B cell (primary cell): Measurements from ENCODE around the gene ARHGAP19. TPM values are rescaled to one million over a fixed set of nuclear protein-coding genes. Genes with fewer than 3 reads are reported as not detected.

ENCODE experiments used
- ATAC-seq: fragments of 200-7000 bp; cut with Tn5 transposase; one replicate; pipeline ENCODE4 v1.10.0; 2021; ENCODE audit warnings: low read depth, mild to moderate bottlenecking, moderate number of reproducible peaks, moderate library complexity
- CTCF ChIA-PET: fragments of 350-600 bp; sonication (Branson Sonifier 250); formaldehyde crosslinking; loops from one replicate; lab custom pipeline; 2021; ENCODE audit warnings: antibody characterized with exemption, inconsistent platforms; lab: Charles Lee
- POLR2A ChIA-PET: fragments of 350-600 bp; sonication (Branson Sonifier 250); formaldehyde crosslinking; loops from one replicate; lab custom pipeline; 2021; ENCODE audit warnings: antibody characterized with exemption; lab: Charles Lee
- DNase-seq: peaks from one replicate; pipeline ENCODE4 v3.0.0; 2013
- H2AFZ ChIP-seq: 2 replicates; pipeline ENCODE4 v1.6.1; 2012; ENCODE audit warnings: mild to moderate bottlenecking, low read depth, low read length; ENCODE audit not compliant: insufficient read depth, poor library complexity, severe bottlenecking
- H3K27ac ChIP-seq, 2 donors: 1 replicate in 1 of 2; 2 replicates in 1 of 2; pipeline ENCODE4 v1.5.1; 2012 to 2013; ENCODE audit warnings: low read length in 2 of 2, mild to moderate bottlenecking in 2 of 2, moderate library complexity in 1 of 2
- H3K27me3 ChIP-seq, 4 experiments: fragments of 200-600 bp in 1 of 4; sonication (generic) in 1 of 4; replicated peaks in 1 of 4; 1 replicate in 2 of 4; 2 replicates in 2 of 4; pipeline versions ENCODE4 v1.6.1 to v1.7.0; 2013 to 2016; ENCODE audit warnings: low read length in 3 of 4, mild to moderate bottlenecking in 2 of 4, mixed read lengths in 1 of 4, moderate library complexity in 1 of 4; ENCODE audit not compliant: insufficient read depth in 4 of 4, control insufficient read depth in 3 of 4; ENCODE audit errors: control extremely low read depth in 1 of 4
- H3K36me3 ChIP-seq, 2 experiments: replicated peaks in 1 of 2; 1 replicate in 1 of 2; 2 replicates in 1 of 2; pipeline versions ENCODE4 v1.6.1 to v1.7.1; 2013; ENCODE audit warnings: low read length in 1 of 2; ENCODE audit not compliant: insufficient read depth in 2 of 2, control insufficient read depth in 1 of 2; ENCODE audit errors: control extremely low read depth in 1 of 2, extremely low read depth in 1 of 2
- H3K4me1 ChIP-seq, 2 donors: fragments of 200-600 bp in 1 of 2; sonication (generic) in 1 of 2; 1 replicate in 1 of 2; 2 replicates in 1 of 2; pipeline versions ENCODE4 v1.5.1 to v1.6.1; 2013 to 2017; ENCODE audit warnings: low read length in 2 of 2; ENCODE audit not compliant: control insufficient read depth in 2 of 2, insufficient read depth in 2 of 2
- H3K4me2 ChIP-seq: replicated peaks from 2 replicates; pipeline ENCODE3; 2012; ENCODE audit warnings: mild to moderate bottlenecking, low read depth, low read length; ENCODE audit not compliant: poor library complexity, severe bottlenecking
- H3K4me3 ChIP-seq, 5 experiments: fragments of 200-600 bp in 1 of 5; sonication (generic) in 1 of 5; 1 replicate in 3 of 5; 2 replicates in 2 of 5; pipeline versions ENCODE4 v1.5.1 to v1.7.0; 2011 to 2016; ENCODE audit warnings: low read length in 4 of 5, mild to moderate bottlenecking in 4 of 5, low read depth in 2 of 5, control low read depth in 1 of 5, moderate library complexity in 1 of 5; ENCODE audit not compliant: insufficient read depth in 1 of 5; ENCODE audit errors: control extremely low read depth in 1 of 5, extremely low read depth in 1 of 5
- H3K79me2 ChIP-seq: fragments of 200-600 bp; sonication (generic); one replicate; pipeline ENCODE4 v1.6.0; 2016; ENCODE audit warnings: low read length; ENCODE audit not compliant: control insufficient read depth, insufficient read depth
- H3K9ac ChIP-seq: fragments of 200-600 bp; sonication (generic); 2 replicates; pipeline ENCODE4 v1.6.1; 2017; ENCODE audit warnings: mild to moderate bottlenecking, low read length, moderate library complexity
- H3K9me3 ChIP-seq, 3 donors: one replicate each; pipeline versions ENCODE4 v1.6.1 to v1.7.1; 2013; ENCODE audit warnings: low read length in 2 of 3; ENCODE audit not compliant: control insufficient read depth in 2 of 3, insufficient read depth in 1 of 3; ENCODE audit errors: control extremely low read depth in 1 of 3
- H4K20me1 ChIP-seq: 2 replicates; pipeline ENCODE4 v1.6.0; 2012; ENCODE audit warnings: mild to moderate bottlenecking, low read length; ENCODE audit not compliant: insufficient read depth, control insufficient read depth, poor library complexity, severe bottlenecking
- H3K27ac Mint-ChIP-seq: one replicate; pipeline ENCODE4 v1.8.0; 2021; ENCODE audit warnings: mixed read lengths
- H3K27me3 Mint-ChIP-seq: one replicate; pipeline ENCODE4 v1.8.0; 2021; ENCODE audit warnings: mixed read lengths
- H3K4me1 Mint-ChIP-seq: one replicate; pipeline ENCODE4 v1.8.0; 2021; ENCODE audit warnings: mixed read lengths
- H3K4me3 Mint-ChIP-seq: one replicate; pipeline ENCODE4 v1.8.0; 2021; ENCODE audit warnings: mixed read lengths
- H3K9me3 Mint-ChIP-seq: one replicate; pipeline ENCODE4 v1.8.0; 2022; ENCODE audit warnings: mixed read lengths; ENCODE audit not compliant: insufficient read depth
- WGBS: methylation state at CpG from one replicate; pipeline ENCODE4 v1.1.5; 2013; ENCODE audit warnings: missing lambda C conversion rate; ENCODE audit not compliant: insufficient coverage; 5-methylcytosine and 5-hydroxymethylcytosine counted together
- intact Hi-C: fragments of 100-400 bp; cut with micrococcal nuclease; formaldehyde crosslinking; loops from one replicate; pipeline ENCODE4 v1.10.0; 2022
- polyA plus RNA-seq: library from polyadenylated mRNA; depleted of rRNA; stranded (reverse); fragments of >200 nt; gene quantifications from 2 replicates; pipeline ENCODE4 v1.2.3, GENCODE V29; 2012
- total RNA-seq, 2 donors: library from RNA; stranded (reverse); fragments of 120-200 nt in 1 of 2; gene quantifications; 1 replicate in 1 of 2; 2 replicates in 1 of 2; pipeline versions ENCODE4 v1.2.3 to v1.2.4, GENCODE V29; 2013 to 2022
- TF ChIP-seq, protein P1 (sequence below): fragments of 200-600 bp; IDR thresholded peaks from one replicate; pipeline ENCODE4 v1.8.0; 2022; ENCODE audit warnings: antibody characterized with exemption, mild to moderate bottlenecking

ARHGAP19 gene
- total and polyA plus RNA-seq, 2 donors (not counting 1 experiment from before 2014, with no cell fraction given) = 6.4 to 22.5 TPM

DNA sequence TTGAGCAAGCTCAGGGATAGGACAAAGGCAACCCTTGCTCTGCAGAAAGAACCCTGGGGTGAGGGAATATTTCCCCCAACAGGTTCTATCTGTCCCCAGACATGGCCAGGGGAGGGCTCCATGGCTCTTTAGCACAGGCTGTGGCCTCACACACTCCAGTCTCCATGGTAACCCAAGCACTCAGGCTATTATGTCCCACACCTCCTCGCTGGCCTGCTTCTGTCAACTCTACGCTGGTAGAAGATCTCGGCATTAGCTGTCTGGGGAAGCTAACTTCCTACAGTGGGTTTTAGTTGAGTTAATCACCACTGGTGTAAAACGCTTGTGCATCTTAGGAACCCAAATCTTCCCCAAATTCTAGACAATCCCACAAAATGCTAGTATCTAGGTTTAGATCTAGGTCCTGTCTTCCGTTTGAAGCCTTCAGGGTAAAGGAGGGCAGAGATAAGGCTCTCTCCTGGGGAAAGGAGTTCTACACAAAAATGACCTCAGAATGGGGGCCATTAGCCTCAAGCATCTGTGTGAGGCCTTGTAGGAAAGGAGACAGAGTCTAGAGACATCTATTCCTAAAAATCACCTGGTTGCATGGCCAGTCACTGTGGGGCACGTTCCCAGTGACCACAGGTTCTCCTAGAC is 70.0 kb downstream of the ARHGAP19 start:
- POLR2A ChIA-PET = no interaction called here

DNA sequence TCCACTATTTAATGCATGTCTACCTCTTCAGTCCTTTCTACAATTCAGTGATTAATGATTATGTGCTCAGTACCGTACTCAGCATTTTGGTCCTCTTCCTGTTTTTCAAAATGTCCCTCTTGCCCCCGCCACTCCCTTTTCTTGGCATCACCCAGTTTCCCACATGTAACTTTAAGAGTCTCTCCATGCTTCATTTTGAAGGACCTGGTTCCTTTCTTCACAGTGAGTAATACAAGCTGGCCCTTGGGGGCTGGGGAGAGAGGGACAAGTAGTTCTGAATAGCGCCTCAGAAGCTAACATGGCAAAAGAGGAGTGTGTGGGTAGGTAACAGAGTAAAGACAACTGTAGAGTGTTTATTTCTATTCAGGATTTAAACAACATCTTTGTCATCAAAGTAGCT is 72.1 kb downstream of the ARHGAP19 start:
- DNase-seq = no peak
- Mint-ChIP-seq H3K4me3 (no peak overlapping the region), H3K27ac (no peak overlapping the region), H3K27me3 (no peaks in the 10 kb centered on the region), H3K4me1 (no peaks in the 10 kb centered on the region), H3K9me3 (no peaks in the 10 kb centered on the region)
- H3K27ac ChIP-seq = no peak overlapping the region
- 90% methylated on average over 3 of the region's 3 CpGs for WGBS
- no peak overlapping the region for H3K9ac ChIP-seq
- no peaks in the 10 kb centered on the region for H3K9me3 ChIP-seq
- ATAC-seq = no peak
- H3K4me2 ChIP-seq = no peak overlapping the region
- H3K79me2 ChIP-seq = no peaks in the 10 kb centered on the region
- ChIA-PET POLR2A (no interaction called here), CTCF (interaction anchor here (0.6 to 3.4 kb wide), 3 partner anchors 10 to 350 kb away, joined by 3 to 22 read pairs (median 6); no protein-coding TSS in a partner anchor)
- peaks cover 0 to 29% of the 10 kb centered on the region in 2 experiments for H3K36me3 ChIP-seq
- no peak overlapping the region for H2AFZ ChIP-seq
- no peaks in the 10 kb centered on the region for H3K27me3 ChIP-seq
- intact Hi-C loops = no loop called here
- H3K4me3 ChIP-seq = no peak overlapping the region
- TF ChIP-seq, protein P1, sequence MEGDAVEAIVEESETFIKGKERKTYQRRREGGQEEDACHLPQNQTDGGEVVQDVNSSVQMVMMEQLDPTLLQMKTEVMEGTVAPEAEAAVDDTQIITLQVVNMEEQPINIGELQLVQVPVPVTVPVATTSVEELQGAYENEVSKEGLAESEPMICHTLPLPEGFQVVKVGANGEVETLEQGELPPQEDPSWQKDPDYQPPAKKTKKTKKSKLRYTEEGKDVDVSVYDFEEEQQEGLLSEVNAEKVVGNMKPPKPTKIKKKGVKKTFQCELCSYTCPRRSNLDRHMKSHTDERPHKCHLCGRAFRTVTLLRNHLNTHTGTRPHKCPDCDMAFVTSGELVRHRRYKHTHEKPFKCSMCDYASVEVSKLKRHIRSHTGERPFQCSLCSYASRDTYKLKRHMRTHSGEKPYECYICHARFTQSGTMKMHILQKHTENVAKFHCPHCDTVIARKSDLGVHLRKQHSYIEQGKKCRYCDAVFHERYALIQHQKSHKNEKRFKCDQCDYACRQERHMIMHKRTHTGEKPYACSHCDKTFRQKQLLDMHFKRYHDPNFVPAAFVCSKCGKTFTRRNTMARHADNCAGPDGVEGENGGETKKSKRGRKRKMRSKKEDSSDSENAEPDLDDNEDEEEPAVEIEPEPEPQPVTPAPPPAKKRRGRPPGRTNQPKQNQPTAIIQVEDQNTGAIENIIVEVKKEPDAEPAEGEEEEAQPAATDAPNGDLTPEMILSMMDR = no peak
- H4K20me1 ChIP-seq = no peaks in the 10 kb centered on the region
- no peaks in the 10 kb centered on the region for H3K4me1 ChIP-seq

More for the DNA sequence above, 70.0 kb downstream of the ARHGAP19 start:
- 97% methylated on average over 5 of the region's 6 CpGs for WGBS
- H3K27me3 ChIP-seq = no peaks in the 10 kb centered on the region
- no peaks in the 10 kb centered on the region for H3K4me1 ChIP-seq
- peaks cover 2 to 34% of the 10 kb centered on the region in 2 experiments for H3K36me3 ChIP-seq
- intact Hi-C loops = no loop called here
- Mint-ChIP-seq H3K9me3 (no peaks in the 10 kb centered on the region), H3K4me3 (no peak overlapping the region), H3K4me1 (no peaks in the 10 kb centered on the region), H3K27me3 (no peaks in the 10 kb centered on the region), H3K27ac (no peak overlapping the region)
- CTCF ChIA-PET = interaction anchor here (0.9 to 3.4 kb wide), 3 partner anchors 12 to 149 kb away, joined by 3 to 22 read pairs (median 4); no protein-coding TSS in a partner anchor
- H3K9me3 ChIP-seq = no peaks in the 10 kb centered on the region
- H4K20me1 ChIP-seq = no peaks in the 10 kb centered on the region
- H3K79me2 ChIP-seq = no peaks in the 10 kb centered on the region
- TF ChIP-seq, protein P1 = no peak
- no peak overlapping the region for H3K27ac ChIP-seq
- no peak overlapping the region for H3K9ac ChIP-seq
- no peak overlapping the region for H2AFZ ChIP-seq
- DNase-seq (no peak), ATAC-seq (no peak)
- H3K4me2 ChIP-seq = no peak overlapping the region
- H3K4me3 ChIP-seq = no peak overlapping the region
